H9 (cell line): Measurements from ENCODE around the gene NCAPH2. TPM values are rescaled to one million over a fixed set of nuclear protein-coding genes. Genes with fewer than 3 reads are reported as not detected.

Source experiments
- DNase-seq: peaks from one replicate; pipeline ENCODE4 v3.0.0-alpha.2; 2017
- H2AFZ ChIP-seq: one replicate; pipeline ENCODE4 v1.6.1; 2013; ENCODE audit warnings: mild to moderate bottlenecking, low read length, control low read depth, moderate library complexity
- H2AK5ac ChIP-seq: 2 replicates; pipeline ENCODE4 v1.6.1; 2013; ENCODE audit warnings: low read length, control low read depth, mixed read lengths; ENCODE audit not compliant: insufficient read length
- H2BK120ac ChIP-seq: one replicate; pipeline ENCODE4 v1.6.1; 2013; ENCODE audit warnings: low read depth, mild to moderate bottlenecking, low read length, control low read depth, inconsistent platforms; ENCODE audit not compliant: poor library complexity, severe bottlenecking
- H2BK12ac ChIP-seq: 2 replicates; pipeline ENCODE4 v1.6.1; 2013; ENCODE audit warnings: low read length, control low read depth, mixed read lengths, low read depth; ENCODE audit not compliant: insufficient read length
- H2BK15ac ChIP-seq: 2 replicates; pipeline ENCODE4 v1.6.1; 2013; ENCODE audit warnings: low read depth, low read length, control low read depth
- H2BK20ac ChIP-seq: one replicate; pipeline ENCODE4 v1.6.1; 2013; ENCODE audit warnings: low read depth, mild to moderate bottlenecking, low read length, control low read depth, inconsistent platforms; ENCODE audit not compliant: poor library complexity, severe bottlenecking
- H2BK5ac ChIP-seq: 2 replicates; pipeline ENCODE4 v1.6.1; 2013; ENCODE audit warnings: low read length, control low read depth, mixed read lengths; ENCODE audit not compliant: insufficient read length
- H3K14ac ChIP-seq: 2 replicates; pipeline ENCODE4 v1.6.1; 2013; ENCODE audit warnings: low read length, control low read depth; ENCODE audit not compliant: insufficient read depth
- H3K18ac ChIP-seq: 2 replicates; pipeline ENCODE4 v1.6.1; 2013; ENCODE audit warnings: low read depth, mild to moderate bottlenecking, mixed read lengths, low read length, control low read depth; ENCODE audit not compliant: insufficient read length
- H3K23ac ChIP-seq: 2 replicates; pipeline ENCODE4 v1.6.1; 2013; ENCODE audit warnings: low read length, control low read depth, mixed read lengths, low read depth; ENCODE audit not compliant: insufficient read length
- H3K23me2 ChIP-seq: 2 replicates; pipeline ENCODE4 v1.6.1; 2013; ENCODE audit warnings: low read depth, mild to moderate bottlenecking, mixed read lengths, low read length, control low read depth; ENCODE audit not compliant: insufficient read length, poor library complexity, severe bottlenecking
- H3K27ac ChIP-seq: 2 replicates; pipeline ENCODE4 v1.5.1; 2013; ENCODE audit warnings: low read length, control low read depth, mixed read lengths, low read depth; ENCODE audit not compliant: insufficient read length
- H3K27me3 ChIP-seq: 2 replicates; pipeline ENCODE4 v1.6.1; 2013; ENCODE audit warnings: low read length, control low read depth, inconsistent platforms; ENCODE audit not compliant: insufficient read depth
- H3K4ac ChIP-seq: 2 replicates; pipeline ENCODE4 v1.6.1; 2013; ENCODE audit warnings: low read depth, mild to moderate bottlenecking, control low read depth, inconsistent platforms, low read length, moderate library complexity
- H3K4me1 ChIP-seq: 2 replicates; pipeline ENCODE4 v1.6.1; 2013; ENCODE audit warnings: low read length, control low read depth, inconsistent platforms; ENCODE audit not compliant: insufficient read depth
- H3K4me2 ChIP-seq: 2 replicates; pipeline ENCODE4 v1.6.1; 2013; ENCODE audit warnings: low read length, control low read depth, mixed read lengths; ENCODE audit not compliant: insufficient read length, insufficient read depth
- H3K56ac ChIP-seq: 2 replicates; pipeline ENCODE4 v1.6.1; 2013; ENCODE audit warnings: low read depth, mild to moderate bottlenecking, mixed read lengths, low read length, control low read depth; ENCODE audit not compliant: insufficient read length
- H3K79me1 ChIP-seq: 2 replicates; pipeline ENCODE4 v1.6.1; 2013; ENCODE audit warnings: low read depth, mild to moderate bottlenecking, moderate library complexity, low read length, control low read depth, inconsistent platforms; ENCODE audit not compliant: insufficient read depth, poor library complexity, severe bottlenecking
- H3K79me2 ChIP-seq: 2 replicates; pipeline ENCODE4 v1.6.1; 2013; ENCODE audit warnings: low read length, control low read depth, inconsistent platforms; ENCODE audit not compliant: insufficient read depth
- H3K9ac ChIP-seq: 2 replicates; pipeline ENCODE4 v1.6.1; 2013; ENCODE audit warnings: low read length, control low read depth, mixed read lengths; ENCODE audit not compliant: insufficient read length; ENCODE audit errors: extremely low read depth
- H3K9me3 ChIP-seq: one replicate; pipeline ENCODE4 v1.6.1; 2013; ENCODE audit warnings: low read depth, low read length, inconsistent platforms; ENCODE audit not compliant: control insufficient read depth
- H3T11ph ChIP-seq: one replicate; pipeline ENCODE4 v1.6.1; 2013; ENCODE audit warnings: mild to moderate bottlenecking, low read length, control low read depth, inconsistent platforms
- H4K20me1 ChIP-seq: one replicate; pipeline ENCODE4 v1.6.1; 2013; ENCODE audit not compliant: control insufficient read depth, insufficient read length, insufficient read depth
- H4K5ac ChIP-seq: 2 replicates; pipeline ENCODE4 v1.6.1; 2013; ENCODE audit warnings: low read depth, mild to moderate bottlenecking, mixed read lengths, low read length, control low read depth; ENCODE audit not compliant: insufficient read length
- H4K8ac ChIP-seq: replicated peaks from 2 replicates; pipeline ENCODE4 v1.6.1; 2013; ENCODE audit warnings: low read length, control low read depth, mixed read lengths, low read depth; ENCODE audit not compliant: insufficient read length
- H4K91ac ChIP-seq: 2 replicates; pipeline ENCODE4 v1.6.1; 2013; ENCODE audit warnings: low read depth, mild to moderate bottlenecking, moderate library complexity, mixed read lengths, low read length, control low read depth; ENCODE audit not compliant: insufficient read length
- H3K27ac Mint-ChIP-seq, 3 experiments: 2 replicates in 2 of 3; 3 replicates in 1 of 3; pipeline ENCODE4 v1.8.0; 2020 to 2021; ENCODE audit warnings: mixed read lengths in 3 of 3, mild to moderate bottlenecking in 1 of 3, moderate library complexity in 1 of 3
- H3K27me3 Mint-ChIP-seq: 2 replicates; pipeline ENCODE4 v1.8.0; 2021; ENCODE audit warnings: low read depth, mild to moderate bottlenecking, moderate library complexity, mixed read lengths
- H3K36me3 Mint-ChIP-seq, 3 experiments: 2 replicates in 2 of 3; 3 replicates in 1 of 3; pipeline ENCODE4 v1.8.0; 2020 to 2021; ENCODE audit warnings: low read depth in 3 of 3, mixed read lengths in 3 of 3; ENCODE audit not compliant: insufficient read depth in 1 of 3
- H3K4me1 Mint-ChIP-seq, 2 experiments: 2 replicates each; pipeline ENCODE4 v1.8.0; 2020; ENCODE audit warnings: mixed read lengths in 2 of 2
- H3K4me3 Mint-ChIP-seq, 2 experiments: 2 replicates in 1 of 2; 3 replicates in 1 of 2; pipeline ENCODE4 v1.8.0; 2020 to 2021; ENCODE audit warnings: mild to moderate bottlenecking in 2 of 2, mixed read lengths in 2 of 2, moderate library complexity in 1 of 2
- H3K9me3 Mint-ChIP-seq, 2 experiments: 2 replicates in 1 of 2; 3 replicates in 1 of 2; pipeline ENCODE4 v1.8.0; 2020; ENCODE audit warnings: mild to moderate bottlenecking in 2 of 2, mixed read lengths in 2 of 2, moderate library complexity in 1 of 2
- WGBS: extraction: QIAGEN DNeasy Blood & Tissue Kit; methylation state at CpG from one replicate; pipeline ENCODE4 v1.1.7; 2013; ENCODE audit warnings: missing lambda C conversion rate, low lambda C conversion rate, mixed read lengths; ENCODE audit not compliant: insufficient read length; ENCODE audit errors: extremely low coverage; 5-methylcytosine and 5-hydroxymethylcytosine counted together
- total RNA-seq: library from RNA; stranded (reverse); gene quantifications from 2 replicates; pipeline ENCODE4 v1.2.1, GENCODE V29; 2021
- TF ChIP-seq, protein P1 (sequence below): fragments of 200-600 bp; sonication (generic); conservative IDR thresholded peaks from 3 replicates; pipeline ENCODE4 v1.8.0; 2021; ENCODE audit warnings: antibody characterized with exemption, mild to moderate bottlenecking

Gene NCAPH2
- total RNA-seq, 1 experiment from 2014 or later, result 76.2 TPM

- Histone ChIP-seq H3K18ac (no peak overlapping the region), H3K4me2 (no peak overlapping the region), H3K9me3 (no peaks in the 10 kb centered on the region), H2BK15ac (no peak overlapping the region), H4K91ac (no peak overlapping the region), H3K56ac (no peak overlapping the region), H3T11ph (no peak overlapping the region), H3K27me3 (peaks cover 37% of the 10 kb centered on the region; the same call in 1 of the 2 replicates), H3K9ac (no peak overlapping the region), H2AFZ (no peak overlapping the region), H2BK20ac (no peak overlapping the region), H2AK5ac (no peak overlapping the region), H4K8ac (no peak overlapping the region), H3K4ac (no peak overlapping the region), H3K27ac (no peak overlapping the region), H4K5ac (no peak overlapping the region), H2BK120ac (no peak overlapping the region), H4K20me1 (no peaks in the 10 kb centered on the region), H3K23me2 (peaks cover 21% of the 10 kb centered on the region), H3K79me1 (no peaks in the 10 kb centered on the region), H3K14ac (no peak overlapping the region), H3K4me1 (peaks cover 1% of the 10 kb centered on the region; the same call in 1 of the 2 replicates), H2BK5ac (no peak overlapping the region), H3K23ac (no peak overlapping the region), H3K79me2 (no peaks in the 10 kb centered on the region), H2BK12ac (no peak overlapping the region)
- H3K27me3 Mint-ChIP-seq, result peaks cover 74% of the 10 kb centered on the region
- peaks cover 18 to 23% of the 10 kb centered on the region in 2 experiments for H3K4me1 Mint-ChIP-seq
- no peak overlapping the region for H3K27ac Mint-ChIP-seq
- no peak for DNase-seq
- peak overlapping the region in 1 of 2 experiments; percentile 60; a peak in 1 of 5 replicates for H3K4me3 Mint-ChIP-seq
- WGBS, result no CpG with 5 or more reads among the region's 50 CpGs
- peaks cover 0 to 3% (median 3%) of the 10 kb centered on the region in 3 experiments; a peak in 3 of 7 replicates for H3K36me3 Mint-ChIP-seq
- TF ChIP-seq, protein P1, sequence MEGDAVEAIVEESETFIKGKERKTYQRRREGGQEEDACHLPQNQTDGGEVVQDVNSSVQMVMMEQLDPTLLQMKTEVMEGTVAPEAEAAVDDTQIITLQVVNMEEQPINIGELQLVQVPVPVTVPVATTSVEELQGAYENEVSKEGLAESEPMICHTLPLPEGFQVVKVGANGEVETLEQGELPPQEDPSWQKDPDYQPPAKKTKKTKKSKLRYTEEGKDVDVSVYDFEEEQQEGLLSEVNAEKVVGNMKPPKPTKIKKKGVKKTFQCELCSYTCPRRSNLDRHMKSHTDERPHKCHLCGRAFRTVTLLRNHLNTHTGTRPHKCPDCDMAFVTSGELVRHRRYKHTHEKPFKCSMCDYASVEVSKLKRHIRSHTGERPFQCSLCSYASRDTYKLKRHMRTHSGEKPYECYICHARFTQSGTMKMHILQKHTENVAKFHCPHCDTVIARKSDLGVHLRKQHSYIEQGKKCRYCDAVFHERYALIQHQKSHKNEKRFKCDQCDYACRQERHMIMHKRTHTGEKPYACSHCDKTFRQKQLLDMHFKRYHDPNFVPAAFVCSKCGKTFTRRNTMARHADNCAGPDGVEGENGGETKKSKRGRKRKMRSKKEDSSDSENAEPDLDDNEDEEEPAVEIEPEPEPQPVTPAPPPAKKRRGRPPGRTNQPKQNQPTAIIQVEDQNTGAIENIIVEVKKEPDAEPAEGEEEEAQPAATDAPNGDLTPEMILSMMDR, result no peak
- no peaks in the 10 kb centered on the region; a peak in 1 of 5 replicates for H3K9me3 Mint-ChIP-seq
Measured at GRCh38 chr22:50529416-50529896, 21.4 kb downstream of the NCAPH2 start.
